ENCODE results near the gene RHEBL1. TPM values are rescaled to one million over a fixed set of nuclear protein-coding genes. Genes with fewer than 3 reads are reported as not detected.

Gene RHEBL1
- total and polyA plus RNA-seq, 2 of the 4 experiments (the other 2 are of a cell fraction): 0.62 to 0.72 TPM

- Histone ChIP-seq H2AK5ac (ENCODE audit: low read depth, low read length) (no peak overlapping the region), H2BK120ac (ENCODE audit: low read depth, low read length) (no peak overlapping the region), H4K8ac (ENCODE audit: low read depth in 2 of 2, low read length in 2 of 2) (no peak overlapping the region), H4K20me1 (ENCODE audit: insufficient read depth, low read length) (peaks cover 90% of the 10 kb centered on the region), H3K4ac (ENCODE audit: low read depth, low read length) (no peak overlapping the region), H3K27me3 (ENCODE audit: control insufficient read depth, insufficient read depth, low read length) (no peaks in the 10 kb centered on the region), H4K91ac (ENCODE audit: insufficient read depth, low read depth, low read length) (no peak overlapping the region), H3K14ac (replicated peaks; ENCODE audit: low read depth, low read length) (no peak overlapping the region), H3K4me1 (ENCODE audit: control insufficient read depth, insufficient read depth, low read length) (peaks cover 12% of the 10 kb centered on the region), H2AFZ (replicated peaks; ENCODE audit: low read length, poor library complexity) (no peak overlapping the region), H3K56ac (ENCODE audit: extremely low read depth, insufficient read depth, low read length) (no peak overlapping the region), H2BK5ac (ENCODE audit: low read depth, low read length, poor library complexity, severe bottlenecking) (no peak overlapping the region), H3K23ac (ENCODE audit: low read depth, low read length) (no peak overlapping the region), H3K27ac (ENCODE audit: insufficient read depth, low read length) (no peak overlapping the region), H3K36me3 (ENCODE audit: control insufficient read depth, insufficient read depth, low read length) (peaks cover 76% of the 10 kb centered on the region), H3K4me3 (ENCODE audit: insufficient read depth, low read depth, low read length) (no peak overlapping the region), H2BK20ac (ENCODE audit: low read depth, low read length) (no peak overlapping the region), H3K9me3 (ENCODE audit: control insufficient read depth, insufficient read depth, low read length) (no peaks in the 10 kb centered on the region), H3K18ac (ENCODE audit: low read depth, low read length) (no peak overlapping the region), H3K9ac (ENCODE audit: low read depth, low read length) (no peak overlapping the region), H3K79me1 (ENCODE audit: low read depth in 1 of 2, low read length in 2 of 2) (peaks cover 46 to 90% of the 10 kb centered on the region in 2 experiments), H2AK9ac (replicated peaks; ENCODE audit: low read depth, low read length, poor library complexity) (no peak overlapping the region), H4K5ac (ENCODE audit: low read depth, low read length) (no peak overlapping the region), H2BK15ac (ENCODE audit: low read depth, low read length) (no peak overlapping the region), H3K4me2 (ENCODE audit: low read depth, low read length) (no peak overlapping the region), H3K9me1 (ENCODE audit: insufficient read depth, low read length) (peaks cover 31% of the 10 kb centered on the region)
- in situ Hi-C loops (cut with MboI; ENCODE audit: low sequenced_read_pairs): no loop called here
- ChIA-PET POLR2A (ENCODE audit: unreplicated experiment) (no interaction called here), CTCF (no interaction called here)
- intact Hi-C loops (cut with micrococcal nuclease): no loop called here
- ATAC-seq (ENCODE audit: low read depth) (no peak), DNase-seq (no peak)
- no TSS peak for BruUV-seq (replicated peaks)
- 98% methylated on average over 6 of the region's 20 CpGs; no CpG with 5 or more reads in 1 of the 2 experiments for WGBS, 2 experiments (ENCODE audit: extremely low coverage in 2 of 2, insufficient read length in 1 of 2)
- dilution Hi-C loops (cut with HindIII; ENCODE audit: low sequenced_read_pairs, unreplicated experiment): no loop called here
- no peak for TF ChIP-seq RFX5 (IDR thresholded peaks at IDR 0.05; ENCODE audit: low read depth, low read length)
- no peak for TF ChIP-seq MAZ (IDR thresholded peaks at IDR 0.05; ENCODE audit: borderline replicate concordance, low read depth, low read length)
- no peak for TF ChIP-seq SMC3 (IDR thresholded peaks at IDR 0.05; ENCODE audit: low read depth, low read length)
- TF ChIP-seq RAD21 (IDR thresholded peaks at IDR 0.05; ENCODE audit: low read length): no peak
- TF ChIP-seq NFE2L2 (IDR thresholded peaks at IDR 0.05; ENCODE audit: low read depth, low read length): no peak
- no peak for TF ChIP-seq CEBPB (IDR thresholded peaks at IDR 0.05; ENCODE audit: low read depth, low read length)
Observed at GRCh38 chr12:49051777-49052438, 17.9 kb downstream of the RHEBL1 start.

Measured in IMR-90 (cell line).